ENCODE measurements around the gene CCDC184.

DNA sequence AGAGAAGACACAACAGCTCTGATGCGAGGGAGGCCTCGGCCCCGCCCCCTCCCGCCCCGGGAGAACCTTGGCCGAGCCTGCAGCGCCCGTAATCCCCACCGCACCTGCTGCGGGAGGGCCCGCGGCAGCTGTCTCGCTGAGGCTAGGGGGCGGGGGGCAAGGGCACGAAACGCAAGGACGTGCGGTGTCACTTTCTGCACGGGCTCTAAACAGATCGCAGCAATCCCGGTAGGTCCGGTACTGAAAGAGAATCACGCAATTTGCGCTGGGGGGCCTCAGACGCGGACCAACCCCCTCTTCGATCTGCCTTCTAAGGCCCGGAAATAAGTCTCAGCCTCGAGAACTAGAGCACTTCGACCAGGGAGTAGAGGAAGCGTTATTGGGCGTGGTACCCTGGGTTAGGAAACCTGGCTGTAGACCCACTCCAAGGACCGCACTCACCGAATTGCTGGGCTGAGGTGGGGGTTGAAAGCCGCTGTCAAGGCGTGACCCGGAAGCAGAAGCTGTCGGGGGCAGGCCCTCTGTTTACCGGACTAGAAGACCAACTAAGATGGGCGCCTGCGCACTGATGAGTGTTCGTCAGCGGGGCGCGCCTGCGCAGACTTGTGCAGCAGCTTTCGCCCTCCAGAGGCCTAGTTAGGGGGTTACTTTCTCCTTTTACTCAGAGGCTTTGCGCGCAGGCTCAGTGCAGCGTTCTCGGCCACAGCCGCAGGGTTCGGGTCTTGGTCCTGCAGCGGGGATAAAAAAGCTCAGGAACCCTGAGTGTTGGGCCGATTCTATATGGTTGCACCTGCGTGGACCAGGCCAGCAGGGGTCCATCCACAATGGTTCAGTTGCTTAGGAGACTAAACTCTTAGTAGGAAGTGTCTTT, 26.2 kb upstream of the CCDC184 start, which contains the start of gene ASB8:
- TF ChIP-seq, protein P1, sequence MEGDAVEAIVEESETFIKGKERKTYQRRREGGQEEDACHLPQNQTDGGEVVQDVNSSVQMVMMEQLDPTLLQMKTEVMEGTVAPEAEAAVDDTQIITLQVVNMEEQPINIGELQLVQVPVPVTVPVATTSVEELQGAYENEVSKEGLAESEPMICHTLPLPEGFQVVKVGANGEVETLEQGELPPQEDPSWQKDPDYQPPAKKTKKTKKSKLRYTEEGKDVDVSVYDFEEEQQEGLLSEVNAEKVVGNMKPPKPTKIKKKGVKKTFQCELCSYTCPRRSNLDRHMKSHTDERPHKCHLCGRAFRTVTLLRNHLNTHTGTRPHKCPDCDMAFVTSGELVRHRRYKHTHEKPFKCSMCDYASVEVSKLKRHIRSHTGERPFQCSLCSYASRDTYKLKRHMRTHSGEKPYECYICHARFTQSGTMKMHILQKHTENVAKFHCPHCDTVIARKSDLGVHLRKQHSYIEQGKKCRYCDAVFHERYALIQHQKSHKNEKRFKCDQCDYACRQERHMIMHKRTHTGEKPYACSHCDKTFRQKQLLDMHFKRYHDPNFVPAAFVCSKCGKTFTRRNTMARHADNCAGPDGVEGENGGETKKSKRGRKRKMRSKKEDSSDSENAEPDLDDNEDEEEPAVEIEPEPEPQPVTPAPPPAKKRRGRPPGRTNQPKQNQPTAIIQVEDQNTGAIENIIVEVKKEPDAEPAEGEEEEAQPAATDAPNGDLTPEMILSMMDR (IDR thresholded peaks at IDR 0.05; ENCODE audit: low read length) = peak; percentile 46
- TF ChIP-seq EZH2 (IDR thresholded peaks at IDR 0.05; ENCODE audit: borderline replicate concordance, low read length) = no peak
